Inferior parietal cortex (tissue), 1 donor: Measurements from ENCODE around the gene GLRB.
A peak's percentile ranks its signal among the peaks of the same experiment; 100 is the strongest.
"Not testable (repeated sequence)": the region's sequence is repeated elsewhere in the genome, so short reads cannot be mapped to it uniquely, and the experiment has no call there.

Experiments used
- DNase-seq: peaks from one replicate; pipeline ENCODE4 v3.0.0-alpha.2; 2016; ENCODE audit errors: extremely low spot score

Gene GLRB

GRCh38 chr4:157128395-157128794 is 52.4 kb downstream of the GLRB start:
- peak; percentile 17 for DNase-seq

- DNase-seq = no peak
Measured at GRCh38 chr4:157141976-157142375, 66.0 kb downstream of the GLRB start.

DNA sequence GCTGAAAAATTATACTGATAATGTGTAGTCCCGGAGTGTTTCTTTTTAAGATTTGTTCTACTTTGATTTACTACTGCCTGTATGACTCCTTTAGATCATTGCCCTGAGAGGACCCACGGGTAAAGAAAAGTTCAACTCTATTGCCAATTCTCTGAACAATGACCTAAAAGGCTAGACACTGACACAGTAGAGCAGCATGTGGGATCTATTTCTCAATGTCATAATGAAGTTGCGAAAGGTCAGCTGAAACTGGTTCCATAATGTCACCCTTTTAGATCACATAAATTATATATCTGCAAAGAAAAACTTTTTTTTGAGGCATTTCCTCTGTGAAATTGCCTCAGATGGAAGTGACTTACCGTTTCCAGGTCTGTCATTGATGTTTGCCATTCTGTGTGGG is 67.4 kb downstream of the GLRB start:
- no peak for DNase-seq

- DNase-seq = no peak
Measured at GRCh38 chr4:157151711-157152110, 75.8 kb downstream of the GLRB start.

GRCh38 chr4:157165935-157166610 is 90.1 kb downstream of the GLRB start:
- DNase-seq = no peak

DNA sequence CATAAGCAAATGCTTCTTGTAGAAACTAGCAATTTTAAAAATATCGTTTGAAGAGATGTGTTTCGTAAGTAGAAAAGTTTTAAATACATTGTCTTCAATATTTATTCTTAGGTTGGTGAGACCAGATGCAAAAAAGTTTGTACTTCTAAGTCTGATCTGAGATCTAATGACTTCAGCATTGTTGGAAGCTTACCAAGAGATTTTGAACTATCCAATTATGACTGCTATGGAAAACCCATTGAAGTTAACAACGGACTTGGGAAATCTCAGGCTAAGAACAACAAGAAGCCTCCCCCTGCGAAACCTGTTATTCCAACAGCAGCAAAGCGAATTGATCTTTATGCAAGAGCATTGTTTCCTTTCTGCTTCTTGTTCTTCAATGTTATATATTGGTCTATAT is 94.4 kb downstream of the GLRB start:
- DNase-seq = no peak

DNA sequence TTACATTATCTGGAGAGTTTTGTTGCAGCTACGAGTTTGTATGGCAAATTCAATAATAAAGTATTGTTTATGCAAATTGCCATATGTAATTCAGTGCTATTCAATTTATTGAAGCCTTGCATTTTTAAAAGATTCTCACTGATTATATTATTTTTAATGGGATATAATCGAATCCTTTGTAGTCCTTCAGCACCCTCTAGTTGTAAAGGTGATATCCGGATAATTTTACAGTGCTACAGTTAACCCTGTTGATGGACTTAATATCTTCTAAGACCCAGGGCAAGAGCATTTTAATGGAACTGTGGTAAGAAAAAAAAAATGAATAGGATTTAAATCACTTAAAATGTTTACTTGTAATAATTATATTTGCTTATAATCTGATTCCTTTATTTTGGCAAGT is 96.1 kb downstream of the GLRB start:
- no peak for DNase-seq

- not testable (repeated sequence) for DNase-seq
Measured at GRCh38 chr4:157180268-157180667, 104.3 kb downstream of the GLRB start.

DNA sequence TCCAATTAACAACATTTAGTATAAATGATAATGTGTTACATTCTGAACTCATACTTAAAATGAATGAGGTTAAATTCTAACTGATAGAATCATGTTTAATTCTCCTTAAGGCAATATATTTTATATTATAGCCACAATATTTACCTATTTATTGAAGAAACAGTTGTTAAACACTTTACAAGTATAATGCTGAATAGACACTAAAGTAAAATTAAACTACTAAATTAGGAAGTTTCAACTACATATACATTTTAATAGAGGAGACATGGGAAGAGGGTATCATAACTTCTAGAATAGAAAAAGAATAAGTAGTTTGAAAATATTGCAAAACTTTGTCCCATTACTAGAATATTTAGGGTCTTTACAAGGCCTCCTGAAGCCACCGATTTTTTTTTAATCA is 108.3 kb downstream of the GLRB start:
- DNase-seq = no peak

GRCh38 chr4:157185363-157185762 is 109.4 kb downstream of the GLRB start:
- DNase-seq = no peak

DNA sequence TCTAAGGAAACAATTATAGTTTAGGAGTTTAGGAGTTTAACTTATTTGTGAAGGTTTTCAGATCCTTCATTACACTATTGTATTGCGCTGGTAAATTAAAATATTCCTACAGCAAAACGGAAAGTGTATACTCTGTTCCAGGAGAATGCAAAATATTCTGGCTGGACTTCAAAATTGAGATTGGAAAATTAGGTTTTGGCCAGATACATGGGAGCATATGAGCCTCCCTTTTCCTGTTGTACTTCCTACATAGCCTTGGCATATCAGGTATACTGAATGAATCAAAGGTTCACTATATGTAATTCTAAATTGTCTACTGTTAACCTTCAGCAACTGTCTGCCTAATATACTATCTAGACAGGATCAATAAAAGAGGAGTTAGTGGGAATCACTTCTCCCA is 119.4 kb downstream of the GLRB start:
- no peak for DNase-seq

DNA sequence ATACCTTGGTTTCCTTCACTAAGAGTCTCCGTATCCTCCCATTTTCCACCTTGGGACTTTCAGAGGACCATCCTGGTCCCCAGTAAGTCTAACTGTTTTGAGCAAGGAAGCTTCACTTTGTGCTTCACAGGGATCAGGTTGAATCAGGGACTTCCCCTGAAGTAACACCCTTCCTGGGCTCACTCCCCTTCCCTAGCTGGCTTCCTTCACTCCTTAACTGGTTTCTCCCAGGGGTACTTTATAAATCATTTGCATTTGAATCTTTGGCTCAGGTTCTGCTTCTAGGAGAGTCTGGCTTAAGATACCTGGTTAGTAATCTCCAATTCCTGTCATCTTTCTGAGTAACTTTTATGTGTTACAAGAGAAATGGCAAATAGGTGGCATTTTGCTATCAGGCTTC is 120.1 kb downstream of the GLRB start:
- no peak for DNase-seq

DNA sequence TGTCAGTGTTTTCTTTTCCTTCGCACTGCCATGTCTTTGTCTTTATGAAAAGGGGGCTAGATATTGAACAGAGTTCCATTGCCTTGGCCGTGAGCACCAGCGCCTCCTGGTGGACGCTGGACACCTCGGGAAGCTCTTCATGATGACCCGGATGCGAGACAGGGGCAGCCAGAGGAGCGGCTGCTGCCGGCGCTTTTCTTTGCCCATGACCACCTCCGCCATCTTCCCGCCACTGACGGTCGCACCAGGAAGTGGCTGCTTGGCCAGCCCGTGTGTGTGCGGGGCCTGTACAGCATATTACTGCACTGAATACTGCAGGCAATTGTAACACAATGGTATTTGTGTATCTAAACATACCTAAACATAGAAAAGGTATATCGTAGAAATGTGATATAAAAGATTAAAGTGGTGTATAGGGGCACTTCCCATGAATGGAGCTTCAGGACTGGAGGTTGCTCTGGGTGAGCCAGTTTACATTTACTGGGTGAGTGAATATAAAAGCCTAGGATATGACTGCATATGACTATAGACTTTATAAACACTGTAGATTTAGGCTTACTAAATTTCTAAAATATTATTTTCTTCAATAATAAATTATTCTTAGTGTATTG is 128.8 kb downstream of the GLRB start:
- DNase-seq = no peak

GRCh38 chr4:157217708-157218107 is 141.8 kb downstream of the GLRB start:
- DNase-seq = peak; percentile 79

DNA sequence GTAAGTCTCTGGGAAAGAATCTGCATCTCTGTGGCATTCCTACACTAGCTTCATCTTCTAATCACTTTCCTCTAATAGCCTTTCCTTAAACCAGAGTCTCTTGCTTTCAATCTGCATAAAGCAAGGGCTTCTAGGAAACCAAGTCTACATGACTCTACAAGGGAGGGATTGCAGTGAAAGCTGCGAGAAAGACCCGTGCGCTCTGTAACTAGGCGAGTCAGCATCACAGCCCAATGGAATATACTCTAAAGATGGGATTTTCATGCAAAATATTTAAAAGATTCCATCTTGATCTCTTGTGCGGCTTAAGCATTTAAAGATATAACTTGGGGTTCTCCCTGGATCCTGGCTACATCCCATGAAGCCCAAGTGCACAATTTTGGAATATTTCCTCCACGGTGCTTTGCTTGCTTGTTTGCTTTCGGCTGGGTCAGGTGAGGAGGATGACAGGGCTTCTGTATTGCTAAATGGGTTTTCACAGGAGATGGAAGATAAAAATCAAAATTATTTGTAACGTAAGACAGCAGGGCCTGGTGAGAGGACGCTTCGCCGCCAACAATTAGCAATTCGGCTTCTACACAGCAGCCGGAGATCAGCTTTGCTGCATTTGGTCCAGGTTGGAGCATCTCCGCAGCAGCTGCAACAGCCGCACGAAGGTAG is 143.9 kb downstream of the GLRB start:
- DNase-seq = peak; percentile 68

DNA sequence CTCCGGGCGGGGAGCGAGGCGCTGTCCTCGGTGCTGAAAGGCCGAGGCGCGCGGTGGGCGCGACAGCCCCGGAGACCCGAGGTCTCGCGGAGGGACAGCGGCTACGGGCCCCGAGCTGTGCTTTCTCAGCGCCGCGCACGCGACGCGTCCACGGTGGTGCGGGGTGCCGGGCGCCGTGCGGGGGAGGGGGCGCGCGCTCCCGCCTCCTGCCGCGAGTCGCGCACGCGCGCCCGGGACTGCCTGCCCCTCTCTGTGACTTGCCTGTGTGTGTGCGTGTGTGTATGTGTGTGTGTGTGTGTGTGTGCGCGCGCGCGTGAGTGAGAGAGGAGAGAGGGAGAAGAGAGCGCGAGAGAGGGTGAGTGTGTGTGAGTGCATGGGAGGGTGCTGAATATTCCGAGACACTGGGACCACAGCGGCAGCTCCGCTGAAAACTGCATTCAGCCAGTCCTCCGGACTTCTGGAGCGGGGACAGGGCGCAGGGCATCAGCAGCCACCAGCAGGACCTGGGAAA is 144.5 kb downstream of the GLRB start, which contains the start of gene GRIA2:
GRIA2 (plus strand) TSS at position 358 of the 511 bp plus-strand sequence. CDS start 315 bp downstream, outside the sequence.
- peak; percentile 63 for DNase-seq

DNA sequence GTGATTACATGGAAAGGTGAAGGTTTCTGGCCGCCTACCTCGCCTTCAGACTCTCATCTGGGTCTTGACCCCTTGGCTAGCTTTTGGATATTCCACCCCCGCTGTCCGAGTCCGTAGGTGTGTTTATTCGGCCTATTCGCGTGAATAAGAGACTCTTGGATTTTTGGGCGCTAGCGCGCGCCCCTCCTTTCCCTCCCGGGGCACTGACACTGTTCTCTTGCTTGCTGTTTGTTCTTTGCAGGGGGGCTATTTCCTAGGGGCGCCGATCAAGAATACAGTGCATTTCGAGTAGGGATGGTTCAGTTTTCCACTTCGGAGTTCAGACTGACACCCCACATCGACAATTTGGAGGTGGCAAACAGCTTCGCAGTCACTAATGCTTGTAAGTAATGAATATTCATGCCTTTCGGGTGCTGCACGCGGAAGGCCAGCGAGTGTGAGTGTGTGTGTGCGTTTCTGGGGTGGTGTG is 145.5 kb downstream of the GLRB start:
- peak; percentile 57 for DNase-seq
